HepG2 (cell line): ENCODE data around the gene FOXN3. TPM values are rescaled to one million over a fixed set of nuclear protein-coding genes. Genes with fewer than 3 reads are reported as not detected.

Experiments
- ARID5B ChIP-seq: IDR thresholded peaks from 2 replicates; pipeline ENCODE4 v1.4.0; 2020; ENCODE audit warnings: mild to moderate bottlenecking, missing genetic modification reagents
- ELF3 ChIP-seq: IDR thresholded peaks from 2 replicates; pipeline ENCODE4 v1.6.1; 2016; ENCODE audit warnings: missing genetic modification reagents, missing compliant biosample characterization
- JARID2 ChIP-seq: sonication (generic); formaldehyde crosslinking; IDR thresholded peaks from 2 replicates; pipeline ENCODE4 v1.8.1; 2023; ENCODE audit warnings: missing genetic modification reagents, inconsistent platforms; ENCODE audit not compliant: insufficient replicate concordance
- MAFF ChIP-seq: IDR thresholded peaks from 2 replicates; pipeline ENCODE4 v1.6.1; 2011; ENCODE audit warnings: low read depth, low read length, improper control_type of control experiment
- MXD3 ChIP-seq: IDR thresholded peaks from 2 replicates; pipeline ENCODE4 v1.6.1; 2016; ENCODE audit warnings: mild to moderate bottlenecking, missing biosample characterization, missing genetic modification reagents
- NR2C2 ChIP-seq: sonication (generic); formaldehyde crosslinking; IDR thresholded peaks from 2 replicates; pipeline ENCODE4 v1.4.0; 2020; ENCODE audit warnings: missing genetic modification reagents, mild to moderate bottlenecking, moderate library complexity, borderline replicate concordance
- PAXIP1 ChIP-seq: sonication (generic); formaldehyde crosslinking; conservative IDR thresholded peaks from 2 replicates; pipeline ENCODE4 v1.4.0; 2020; ENCODE audit warnings: mild to moderate bottlenecking, missing genetic modification reagents, moderate library complexity
- PRDM4 ChIP-seq: sonication (generic); formaldehyde crosslinking; IDR thresholded peaks from 2 replicates; pipeline ENCODE4 v1.9.0; 2021; ENCODE audit warnings: missing genetic modification reagents, borderline replicate concordance
- PRMT3 ChIP-seq: sonication (generic); formaldehyde crosslinking; IDR thresholded peaks from 2 replicates; pipeline ENCODE4 v1.8.1; 2022; ENCODE audit warnings: low read depth, mild to moderate bottlenecking, moderate library complexity, missing genetic modification reagents, borderline replicate concordance
- ZNF235 ChIP-seq: sonication (generic); formaldehyde crosslinking; IDR thresholded peaks from 2 replicates; pipeline ENCODE4 v1.8.1; 2023; ENCODE audit warnings: mild to moderate bottlenecking, missing genetic modification reagents, borderline replicate concordance
- ZNF329 ChIP-seq: sonication (generic); formaldehyde crosslinking; IDR thresholded peaks from 2 replicates; pipeline ENCODE4 v1.9.0; 2021; ENCODE audit warnings: low read depth, mild to moderate bottlenecking, missing genetic modification reagents
- ZNF432 ChIP-seq: sonication (generic); formaldehyde crosslinking; IDR thresholded peaks from 2 replicates; pipeline ENCODE4 v1.5.0; 2020; ENCODE audit warnings: missing genetic modification reagents, mild to moderate bottlenecking, borderline replicate concordance
- ZNF644 ChIP-seq: IDR thresholded peaks from 2 replicates; pipeline ENCODE4 v1.6.1; 2016; ENCODE audit warnings: low read depth
- ZNF674 ChIP-seq: sonication (generic); formaldehyde crosslinking; IDR thresholded peaks from 2 replicates; pipeline ENCODE4 v1.5.0; 2020; ENCODE audit warnings: low read depth, mild to moderate bottlenecking, missing genetic modification reagents
- ZNF766 ChIP-seq: sonication (generic); formaldehyde crosslinking; IDR thresholded peaks from 2 replicates; pipeline ENCODE4 v1.5.0; 2020; ENCODE audit warnings: missing genetic modification reagents, borderline replicate concordance
- polyA plus RNA-seq, 8 experiments: library from polyadenylated mRNA; depleted of rRNA in 3 of 8; stranded (reverse) in 7 of 8; unstranded in 1 of 8; fragments of >200 nt; fragmentation: Illumina TruSeq in 4 of 8; extraction: Trizol in 4 of 8; gene quantifications; 2 replicates each; pipeline versions ENCODE4 v1.2.1 to v1.2.3, GENCODE V29; 2011 to 2016; ENCODE audit warnings: low read depth in 4 of 8, missing spikeins in 1 of 8, mixed read lengths in 1 of 8; ENCODE audit not compliant: insufficient read depth in 1 of 8
- total RNA-seq, 5 experiments: library from RNA; depleted of rRNA; stranded (reverse); fragments of >200 nt; fragmentation: Illumina TruSeq; extraction: Trizol; gene quantifications; 2 replicates each; pipeline ENCODE4 v1.2.3, GENCODE V29; 2016; ENCODE audit warnings: low read depth in 1 of 5

Gene FOXN3
- total and polyA plus RNA-seq, 2 of the 13 experiments (the other 11 are each of a cell fraction or from before 2014, with no cell fraction given) = 32.4 to 70.2 TPM

- no peak for TF ChIP-seq PAXIP1 (CRISPR knock-in tag)
- no peak for TF ChIP-seq ZNF644 (CRISPR knock-in tag)
- no peak for TF ChIP-seq NR2C2 (CRISPR knock-in tag)
- no peak for TF ChIP-seq MXD3 (CRISPR knock-in tag)
- TF ChIP-seq ZNF329 (CRISPR knock-in tag) = peak; percentile 33; the same call in 1 of the 2 replicates
- no peak for TF ChIP-seq PRDM4 (CRISPR knock-in tag)
- TF ChIP-seq ELF3 = 0 out of 2 replicates have a peak, but pooled peaks have one; percentile 18
- TF ChIP-seq JARID2 (CRISPR knock-in tag) = no peak
- TF ChIP-seq ZNF674 (CRISPR knock-in tag) = no peak
- no peak for TF ChIP-seq ZNF432
- TF ChIP-seq MAFF = no peak
- no peak for TF ChIP-seq PRMT3 (CRISPR knock-in tag)
- no peak for TF ChIP-seq ZNF766 (CRISPR knock-in tag)
- TF ChIP-seq ZNF235 (CRISPR knock-in tag) = no peak
- TF ChIP-seq ARID5B (CRISPR knock-in tag) = no peak
Measured at GRCh38 chr14:89417465-89418225, 612 bp upstream of the FOXN3 start (continued).
